Calu3 (cell line): ENCODE data around the gene PTPRN2. TPM values are rescaled to one million over a fixed set of nuclear protein-coding genes. Genes with fewer than 3 reads are reported as not detected.

Experiments
- BruUV-seq: library from RNA; stranded (reverse); fragments of 400-500 nt; replicated peaks from 2 replicates; lab custom pipeline; 2021; lab: Mats Ljungman, UMichigan
- CTCF ChIA-PET: fragments of 300-600 bp; sonication (Branson Sonifier 250); formaldehyde crosslinking; loops from one replicate; lab custom pipeline; 2022; ENCODE audit warnings: antibody characterized with exemption; lab: Charles Lee
- DNase-seq: peaks from one replicate; pipeline ENCODE4 v3.0.0; 2022
- H3K27ac Mint-ChIP-seq: one replicate; pipeline ENCODE4 v1.8.0; 2022; ENCODE audit warnings: mixed read lengths; ENCODE audit not compliant: unreplicated experiment
- H3K27me3 Mint-ChIP-seq: one replicate; pipeline ENCODE4 v1.8.0; 2022; ENCODE audit warnings: mixed read lengths; ENCODE audit not compliant: unreplicated experiment
- H3K36me3 Mint-ChIP-seq: one replicate; pipeline ENCODE4 v1.8.0; 2022; ENCODE audit warnings: mild to moderate bottlenecking, moderate library complexity, mixed read lengths; ENCODE audit not compliant: insufficient read depth, unreplicated experiment
- H3K4me1 Mint-ChIP-seq: one replicate; pipeline ENCODE4 v1.8.0; 2022; ENCODE audit warnings: mild to moderate bottlenecking, low read depth, mixed read lengths; ENCODE audit not compliant: unreplicated experiment
- H3K4me3 Mint-ChIP-seq: one replicate; pipeline ENCODE4 v1.8.0; 2022; ENCODE audit warnings: mild to moderate bottlenecking, low read depth, moderate library complexity, mixed read lengths; ENCODE audit not compliant: unreplicated experiment
- H3K9me3 Mint-ChIP-seq: one replicate; pipeline ENCODE4 v1.8.0; 2022; ENCODE audit warnings: low read depth, mixed read lengths; ENCODE audit not compliant: unreplicated experiment
- CTCF ChIP-seq: fragments of 200-600 bp; IDR thresholded peaks from one replicate; pipeline ENCODE4 v1.8.0; 2022; ENCODE audit warnings: antibody characterized with exemption; ENCODE audit not compliant: unreplicated experiment
- intact Hi-C: fragments of 100-400 bp; cut with micrococcal nuclease; formaldehyde crosslinking; loops from one replicate; pipeline ENCODE4 v1.10.0; 2022; ENCODE audit not compliant: unreplicated experiment
- total RNA-seq: library from RNA; stranded (reverse); gene quantifications from 2 replicates; pipeline ENCODE4 v1.2.3, GENCODE V29; 2022

PTPRN2 gene
- total RNA-seq, 1 experiment from 2014 or later: 2.0 TPM

GRCh38 chr7:157618091-157618726 lies 969.4 kb downstream of the PTPRN2 start:
- H3K36me3 Mint-ChIP-seq: no peaks in the 10 kb centered on the region
- DNase-seq: no peak
- no TSS peak for BruUV-seq
- H3K4me1 Mint-ChIP-seq: no peaks in the 10 kb centered on the region
- intact Hi-C loops: no loop called here
- no peak overlapping the region for H3K27ac Mint-ChIP-seq
- TF ChIP-seq CTCF: no peak
- CTCF ChIA-PET: no interaction called here
- H3K27me3 Mint-ChIP-seq: no peaks in the 10 kb centered on the region
- H3K4me3 Mint-ChIP-seq: no peak overlapping the region
- H3K9me3 Mint-ChIP-seq: peaks cover 3% of the 10 kb centered on the region

GRCh38 chr7:157617401-157617800 lies 970.2 kb downstream of the PTPRN2 start:
- no peaks in the 10 kb centered on the region for H3K36me3 Mint-ChIP-seq
- H3K4me1 Mint-ChIP-seq: no peaks in the 10 kb centered on the region
- peaks cover 3% of the 10 kb centered on the region for H3K9me3 Mint-ChIP-seq
- no peak for TF ChIP-seq CTCF
- CTCF ChIA-PET: no interaction called here
- no peak for DNase-seq
- BruUV-seq: no TSS peak
- intact Hi-C loops: no loop called here
- H3K27ac Mint-ChIP-seq: no peak overlapping the region
- H3K27me3 Mint-ChIP-seq: no peaks in the 10 kb centered on the region
- no peak overlapping the region for H3K4me3 Mint-ChIP-seq

GRCh38 chr7:157616931-157617330 lies 970.7 kb downstream of the PTPRN2 start:
- Mint-ChIP-seq H3K27me3 (no peaks in the 10 kb centered on the region), H3K4me3 (no peak overlapping the region)

GRCh38 chr7:157616426-157616825 lies 971.2 kb downstream of the PTPRN2 start:
- H3K36me3 Mint-ChIP-seq: no peaks in the 10 kb centered on the region
- TF ChIP-seq CTCF: no peak
- H3K4me1 Mint-ChIP-seq: no peaks in the 10 kb centered on the region
- CTCF ChIA-PET: no interaction called here
- H3K9me3 Mint-ChIP-seq: peaks cover 3% of the 10 kb centered on the region
- no TSS peak for BruUV-seq
- no peak overlapping the region for H3K4me3 Mint-ChIP-seq
- no peaks in the 10 kb centered on the region for H3K27me3 Mint-ChIP-seq
- H3K27ac Mint-ChIP-seq: no peak overlapping the region
- DNase-seq: no peak
- intact Hi-C loops: no loop called here

More at GRCh38 chr7:157616931-157617330, 970.7 kb downstream of the PTPRN2 start:
- Mint-ChIP-seq H3K4me1 (no peaks in the 10 kb centered on the region), H3K36me3 (no peaks in the 10 kb centered on the region), H3K27ac (no peak overlapping the region), H3K9me3 (peaks cover 3% of the 10 kb centered on the region)
- BruUV-seq: no TSS peak
- CTCF ChIA-PET: no interaction called here
- TF ChIP-seq CTCF: no peak
- no peak for DNase-seq
- intact Hi-C loops: no loop called here
